ENCODE data around the gene TMBIM1.

Gene TMBIM1

GRCh38 chr2:218323526-218324472 is 31.5 kb upstream of the TMBIM1 start:
- Histone ChIP-seq H3K27me3 (ENCODE audit: insufficient read depth, poor library complexity, severe bottlenecking) (no peaks in the 10 kb centered on the region), H3K4me3 (replicated peaks; ENCODE audit: insufficient read depth, low read length) (peak overlapping the region; percentile 44), H3K27ac (replicated peaks) (peak overlapping the region; percentile 56)
- no peak for TF ChIP-seq CTCF (IDR thresholded peaks at IDR 0.05; ENCODE audit: insufficient read depth, low read length)
- TF ChIP-seq SPI1 (IDR thresholded peaks at IDR 0.05; ENCODE audit: borderline replicate concordance, low read depth) = no peak
- TF ChIP-seq REST (IDR thresholded peaks at IDR 0.05; ENCODE audit: insufficient replicate concordance, low read depth) = no peak
- no peak for TF ChIP-seq POLR2AphosphoS5 (IDR thresholded peaks at IDR 0.05; ENCODE audit: low read depth)
- no peak for TF ChIP-seq GABPA (IDR thresholded peaks at IDR 0.05; ENCODE audit: low read depth)
- DNase-seq (ENCODE audit: low read depth in 1 of 2, low spot score in 1 of 2) = peak; percentile 38 to 45

- H3K27ac ChIP-seq (replicated peaks) = peak overlapping the region; percentile 56
- TF ChIP-seq REST (IDR thresholded peaks at IDR 0.05; ENCODE audit: insufficient replicate concordance, low read depth) = no peak
- TF ChIP-seq POLR2AphosphoS5 (IDR thresholded peaks at IDR 0.05; ENCODE audit: low read depth) = no peak
- TF ChIP-seq CTCF (IDR thresholded peaks at IDR 0.05; ENCODE audit: insufficient read depth, low read length) = no peak
- TF ChIP-seq SPI1 (IDR thresholded peaks at IDR 0.05; ENCODE audit: borderline replicate concordance, low read depth) = no peak
- TF ChIP-seq GABPA (IDR thresholded peaks at IDR 0.05; ENCODE audit: low read depth) = no peak
Measured at GRCh38 chr2:218322768-218323525, 30.6 kb upstream of the TMBIM1 start.

GRCh38 chr2:218320704-218321336 is 28.5 kb upstream of the TMBIM1 start:
- DNase-seq (ENCODE audit: low read depth in 1 of 2, low spot score in 1 of 2) = no peak
- H3K27me3 ChIP-seq (ENCODE audit: insufficient read depth, poor library complexity, severe bottlenecking) = no peaks in the 10 kb centered on the region
- no peak overlapping the region for H3K4me3 ChIP-seq (replicated peaks; ENCODE audit: insufficient read depth, low read length)
- H3K27ac ChIP-seq (replicated peaks) = no peak overlapping the region; the same call in 1 of the 2 replicates
- TF ChIP-seq SPI1 (IDR thresholded peaks at IDR 0.05; ENCODE audit: borderline replicate concordance, low read depth) (0 out of 2 replicates have a peak, but pooled peaks have one; percentile 13), GABPA (IDR thresholded peaks at IDR 0.05; ENCODE audit: low read depth) (no peak)

More at GRCh38 chr2:218322768-218323525, 30.6 kb upstream of the TMBIM1 start:
- Histone ChIP-seq H3K27me3 (ENCODE audit: insufficient read depth, poor library complexity, severe bottlenecking) (no peaks in the 10 kb centered on the region), H3K4me3 (replicated peaks; ENCODE audit: insufficient read depth, low read length) (peak overlapping the region; percentile 44)
- peak; percentile 50 to 82 for DNase-seq (ENCODE audit: low read depth in 1 of 2, low spot score in 1 of 2)

Data from HL-60 (cell line).